Subcutaneous adipose tissue (tissue), 4 donors: Measurements from ENCODE around the gene FAM76A. TPM values are rescaled to one million over a fixed set of nuclear protein-coding genes. Genes with fewer than 3 reads are reported as not detected.

ENCODE experiments used
- total RNA-seq, 4 donors: library from RNA; depleted of rRNA; stranded (reverse); fragments of >200 nt; gene quantifications; one replicate each; pipeline ENCODE4 v1.1.0, GENCODE V29; 2016
- TF ChIP-seq, protein P1 (sequence below): fragments of 450-650 bp; IDR thresholded peaks from one replicate; pipeline ENCODE4 v1.5.1; 2016; ENCODE audit warnings: low read depth, mild to moderate bottlenecking, control low read depth, antibody characterized with exemption, moderate library complexity

FAM76A gene
- total RNA-seq, 4 donors from 2014 or later = 19.4 to 37.9 (median 23.3) TPM

DNA sequence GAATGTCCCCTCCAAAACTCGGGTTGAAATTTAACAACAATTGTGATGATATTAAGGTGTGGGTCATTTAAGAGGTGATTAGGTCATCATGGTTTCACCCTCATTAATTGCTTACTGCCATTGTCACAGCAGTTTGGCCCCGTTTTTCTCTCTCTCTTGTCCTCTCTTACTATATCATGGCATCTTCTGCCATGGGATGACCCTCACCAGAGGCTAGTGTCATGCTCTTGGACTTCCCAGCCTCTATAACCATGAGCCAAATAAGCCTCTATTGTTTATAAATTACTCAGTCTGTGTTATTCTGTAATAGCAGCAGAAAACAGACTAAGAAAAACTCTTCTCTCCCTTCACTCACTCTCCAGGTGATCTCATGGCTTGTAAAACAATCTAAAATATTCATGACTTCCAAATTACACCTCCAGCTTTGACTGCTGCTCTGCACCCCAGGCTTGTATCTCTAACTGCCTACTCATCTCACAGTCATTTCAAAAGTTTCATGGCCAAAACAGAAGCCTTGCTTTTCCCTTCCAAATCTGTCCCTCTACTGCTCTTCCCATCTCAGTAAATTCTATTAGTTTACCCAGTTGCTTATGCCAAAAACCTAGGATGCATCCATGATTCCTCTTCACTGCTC lies 9.4 kb upstream of the FAM76A start:
- TF ChIP-seq, protein P1, sequence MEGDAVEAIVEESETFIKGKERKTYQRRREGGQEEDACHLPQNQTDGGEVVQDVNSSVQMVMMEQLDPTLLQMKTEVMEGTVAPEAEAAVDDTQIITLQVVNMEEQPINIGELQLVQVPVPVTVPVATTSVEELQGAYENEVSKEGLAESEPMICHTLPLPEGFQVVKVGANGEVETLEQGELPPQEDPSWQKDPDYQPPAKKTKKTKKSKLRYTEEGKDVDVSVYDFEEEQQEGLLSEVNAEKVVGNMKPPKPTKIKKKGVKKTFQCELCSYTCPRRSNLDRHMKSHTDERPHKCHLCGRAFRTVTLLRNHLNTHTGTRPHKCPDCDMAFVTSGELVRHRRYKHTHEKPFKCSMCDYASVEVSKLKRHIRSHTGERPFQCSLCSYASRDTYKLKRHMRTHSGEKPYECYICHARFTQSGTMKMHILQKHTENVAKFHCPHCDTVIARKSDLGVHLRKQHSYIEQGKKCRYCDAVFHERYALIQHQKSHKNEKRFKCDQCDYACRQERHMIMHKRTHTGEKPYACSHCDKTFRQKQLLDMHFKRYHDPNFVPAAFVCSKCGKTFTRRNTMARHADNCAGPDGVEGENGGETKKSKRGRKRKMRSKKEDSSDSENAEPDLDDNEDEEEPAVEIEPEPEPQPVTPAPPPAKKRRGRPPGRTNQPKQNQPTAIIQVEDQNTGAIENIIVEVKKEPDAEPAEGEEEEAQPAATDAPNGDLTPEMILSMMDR = no peak

DNA sequence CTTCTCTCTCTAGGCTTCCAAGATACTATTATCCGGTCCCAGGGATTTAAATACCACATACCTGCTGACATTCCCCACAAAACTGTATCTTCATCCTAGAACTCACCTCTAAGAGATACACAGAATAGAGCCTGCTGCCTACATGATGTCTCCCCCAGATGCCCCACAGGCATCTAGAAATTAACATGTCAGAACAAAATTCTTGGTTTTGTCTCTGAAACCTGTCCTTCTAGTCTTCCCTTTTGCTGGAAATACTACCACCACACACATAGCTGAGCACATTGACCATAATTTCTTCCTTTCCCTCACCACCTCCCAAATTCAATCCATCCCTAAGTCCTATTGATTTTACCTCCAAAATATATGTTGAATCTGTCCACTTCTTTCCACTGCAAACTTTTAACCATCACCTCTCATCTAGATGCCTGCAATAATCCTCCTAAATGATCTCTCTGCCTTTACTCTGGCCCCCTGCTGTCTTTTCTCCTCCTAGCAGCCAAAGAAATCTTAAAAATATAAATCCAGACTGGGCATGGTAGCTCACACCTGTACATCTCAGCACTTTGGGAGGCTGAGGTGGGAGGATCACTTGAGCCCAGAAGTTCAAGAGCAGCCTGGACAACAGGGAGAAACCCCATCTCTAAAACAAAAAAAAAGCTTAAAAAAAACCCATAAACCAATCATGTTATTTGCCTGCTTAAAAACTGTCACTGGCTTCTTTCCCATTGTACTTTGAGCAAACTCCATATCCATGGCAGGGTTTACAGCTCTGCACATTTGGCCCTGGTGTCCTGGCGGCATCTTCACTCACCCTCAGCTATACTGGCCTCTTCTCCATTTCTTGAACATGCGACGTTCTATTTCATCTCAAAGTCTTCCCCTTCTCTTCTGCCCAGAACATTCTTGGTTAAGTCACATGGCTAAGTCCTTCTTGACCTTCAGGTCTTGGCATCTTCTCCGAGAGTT lies 6.2 kb upstream of the FAM76A start:
- TF ChIP-seq, protein P1 = no peak

DNA sequence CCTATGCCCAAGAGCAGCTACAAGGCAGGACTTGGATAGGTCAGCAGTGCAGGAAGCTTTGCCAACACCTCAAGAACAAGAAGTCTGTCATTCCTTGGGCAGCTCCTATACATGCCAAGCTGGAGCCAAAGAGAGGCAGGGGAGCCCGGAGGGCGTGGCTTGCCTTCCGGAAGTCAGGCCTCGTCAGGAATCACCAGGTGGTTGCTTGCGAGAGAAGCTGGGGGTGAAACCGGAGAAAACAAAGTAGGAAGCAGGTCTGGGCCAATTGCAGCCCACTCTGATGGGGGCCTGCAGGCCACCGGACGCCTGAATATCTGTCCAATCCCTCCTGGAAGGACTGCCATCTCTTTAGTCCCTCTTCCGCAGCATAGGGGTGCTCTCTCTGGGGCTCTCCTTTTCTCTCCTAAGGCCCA lies 794 bp upstream of the FAM76A start:
- TF ChIP-seq, protein P1 = no peak

DNA sequence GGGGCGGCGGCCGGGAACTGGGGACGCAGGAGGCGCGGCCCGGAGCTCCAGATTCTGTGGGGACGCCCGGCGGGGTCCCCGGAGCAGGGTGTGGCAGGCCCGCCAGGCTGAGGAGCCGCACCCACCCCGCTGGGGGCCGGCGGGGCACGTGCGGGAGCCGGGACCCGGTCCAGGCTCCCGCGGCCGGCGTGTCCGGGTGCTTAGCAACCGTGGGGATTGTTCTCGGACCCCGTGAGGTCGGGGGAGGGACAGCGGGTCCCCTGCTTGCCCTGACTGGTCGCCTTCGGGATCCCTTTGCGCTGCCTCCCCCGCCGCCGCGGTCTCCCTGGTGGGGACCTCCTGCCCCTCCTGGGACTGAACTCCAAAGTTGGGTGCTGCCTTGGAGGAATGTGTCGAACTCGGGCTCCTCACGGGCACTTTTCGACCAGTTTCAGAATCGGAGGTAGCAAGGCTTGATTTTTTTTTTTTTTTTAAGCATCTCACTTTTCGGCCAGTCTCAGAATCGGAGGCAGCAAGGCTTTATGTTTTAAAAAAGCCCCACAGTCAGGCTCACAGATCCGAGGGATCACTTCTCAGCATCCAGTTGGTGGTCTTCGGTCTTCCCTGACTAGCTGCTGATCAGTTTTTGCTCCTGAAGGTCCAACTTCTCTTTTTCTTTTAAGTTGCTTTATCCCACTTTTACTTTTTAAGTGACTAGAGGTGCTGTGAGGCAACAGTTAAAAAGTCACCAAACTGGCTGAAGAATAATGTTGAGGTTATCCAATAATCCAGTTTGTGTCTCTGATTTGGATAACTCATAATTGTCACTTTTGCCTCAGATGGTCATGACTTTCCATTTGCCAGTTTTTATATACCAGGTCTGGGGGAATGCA lies 648 bp downstream of the FAM76A start:
- TF ChIP-seq, protein P1 = no peak

DNA sequence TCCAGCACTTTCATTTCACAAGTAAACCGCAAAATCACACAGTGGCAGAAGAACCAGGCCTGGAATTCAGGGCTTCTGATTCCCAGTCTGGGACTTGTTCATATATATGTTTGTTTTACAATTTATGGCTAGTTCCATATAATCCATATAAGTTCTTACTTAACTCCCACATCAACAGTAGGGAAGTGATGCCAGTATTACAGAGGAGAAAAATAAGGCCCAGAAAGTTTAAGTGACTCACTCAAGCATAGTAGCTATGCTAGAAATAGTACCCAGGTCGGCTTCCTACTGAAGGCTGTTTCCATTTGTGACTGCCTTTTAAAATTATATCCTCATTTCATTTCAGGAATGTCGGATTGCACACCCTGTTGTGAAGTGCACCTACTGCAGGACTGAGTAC lies 1.4 kb downstream of the FAM76A start:
- TF ChIP-seq, protein P1 = no peak

DNA sequence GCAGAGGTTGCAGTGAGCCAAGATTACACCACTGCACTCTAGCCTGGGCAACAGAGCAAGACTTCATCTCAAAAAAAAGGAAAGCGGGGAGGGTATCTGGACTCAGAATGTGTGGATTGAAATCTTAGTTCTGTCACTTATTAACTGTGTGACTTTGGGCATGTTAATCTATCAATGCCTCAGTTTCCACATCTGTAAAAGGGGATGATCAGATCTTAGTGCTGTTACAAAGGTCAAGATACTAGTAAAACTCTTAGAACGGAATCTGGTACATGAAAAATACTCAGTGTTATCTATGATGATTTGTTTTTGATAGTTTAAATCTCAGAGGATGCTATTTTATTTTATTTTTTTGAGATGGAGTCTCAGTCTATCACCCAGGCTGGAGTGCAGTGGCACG lies 10.5 kb downstream of the FAM76A start:
- TF ChIP-seq, protein P1 = no peak
